Activated naive CD4-positive, alpha-beta T cell treated with anti-CD3 and anti-CD28 coated beads, Interleukin-2, amount 10 ng/mL, durations not matched to agents 7 days and 5 days (primary cell): ENCODE results near the gene PSMC3IP.

Experiments used
- CTCF ChIA-PET: fragments of 350-600 bp; sonication (Branson Sonifier 250); formaldehyde crosslinking; loops from one replicate; lab custom pipeline; 2021; ENCODE audit warnings: antibody characterized with exemption; lab: Charles Lee
- DNase-seq: peaks from one replicate; pipeline ENCODE4 v3.0.0-alpha.2; 2020
- H3K27ac Mint-ChIP-seq: one replicate; pipeline ENCODE4 v1.8.0; 2021; ENCODE audit warnings: mild to moderate bottlenecking, moderate library complexity, mixed read lengths
- H3K27me3 Mint-ChIP-seq: one replicate; pipeline ENCODE4 v1.8.0; 2021; ENCODE audit warnings: mild to moderate bottlenecking, mixed read lengths
- H3K36me3 Mint-ChIP-seq: one replicate; pipeline ENCODE4 v1.8.0; 2021; ENCODE audit warnings: mixed read lengths
- H3K4me1 Mint-ChIP-seq: one replicate; pipeline ENCODE4 v1.8.0; 2021; ENCODE audit warnings: mixed read lengths
- H3K4me3 Mint-ChIP-seq: one replicate; pipeline ENCODE4 v1.8.0; 2021; ENCODE audit warnings: mild to moderate bottlenecking, moderate library complexity, mixed read lengths
- H3K9me3 Mint-ChIP-seq: one replicate; pipeline ENCODE4 v1.8.0; 2021; ENCODE audit warnings: mixed read lengths

PSMC3IP gene

DNA sequence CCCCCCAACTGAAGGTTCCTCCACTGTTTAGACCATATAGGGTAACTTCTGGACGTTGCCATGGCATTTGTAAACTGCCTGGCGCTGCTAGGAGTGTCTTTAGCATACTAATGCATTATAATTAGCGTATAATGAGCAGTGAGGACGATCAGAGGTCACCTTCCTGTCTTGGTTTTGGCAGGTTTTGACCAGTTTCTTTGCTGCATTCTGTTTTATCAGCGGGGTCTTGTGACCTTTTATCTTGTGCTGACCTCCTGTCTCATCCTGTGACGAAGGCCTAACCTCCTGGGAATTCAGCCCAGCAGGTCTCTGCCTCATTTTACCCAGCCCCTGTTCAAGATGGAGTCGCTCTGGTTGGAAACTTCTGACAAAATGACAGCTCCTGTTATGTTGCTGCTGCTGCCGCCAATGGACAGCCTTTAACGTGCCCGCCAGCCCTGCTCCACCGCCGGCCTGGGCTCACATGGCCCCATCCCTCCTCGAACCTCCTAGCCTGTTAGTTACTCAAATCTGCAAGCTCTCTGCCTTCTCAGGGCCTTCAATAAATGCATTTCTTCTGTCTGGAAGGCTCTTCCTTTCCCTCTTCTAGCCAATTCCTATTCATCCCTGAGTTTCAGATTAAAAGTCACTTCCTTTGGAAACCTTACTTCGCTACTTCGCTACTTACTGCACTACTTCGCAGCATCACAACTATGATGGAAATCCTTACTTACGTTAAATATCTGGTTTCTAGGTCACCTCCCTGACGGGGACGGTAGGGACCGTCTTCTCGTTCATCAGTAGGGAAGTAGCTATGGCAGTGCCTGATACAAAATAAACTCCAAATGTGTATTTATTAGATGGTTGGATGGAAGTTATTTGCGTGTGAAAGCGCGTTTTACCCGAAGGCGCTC lies 42.1 kb downstream of the PSMC3IP start:
- H3K9me3 Mint-ChIP-seq = no peaks in the 10 kb centered on the region
- peaks cover 29% of the 10 kb centered on the region for H3K27me3 Mint-ChIP-seq
- H3K4me1 Mint-ChIP-seq = peaks cover 57% of the 10 kb centered on the region
- no peak for DNase-seq
- peaks cover 8% of the 10 kb centered on the region for H3K36me3 Mint-ChIP-seq
- CTCF ChIA-PET = interaction anchor here (0.7 to 1.4 kb wide), 3 partner anchors 8 to 112 kb away, joined by 3 to 6 read pairs (median 5); partner anchors contain the start of gene CAVIN1
- peak overlapping the region; percentile 84 for H3K27ac Mint-ChIP-seq
- peak overlapping the region; percentile 75 for H3K4me3 Mint-ChIP-seq

DNA sequence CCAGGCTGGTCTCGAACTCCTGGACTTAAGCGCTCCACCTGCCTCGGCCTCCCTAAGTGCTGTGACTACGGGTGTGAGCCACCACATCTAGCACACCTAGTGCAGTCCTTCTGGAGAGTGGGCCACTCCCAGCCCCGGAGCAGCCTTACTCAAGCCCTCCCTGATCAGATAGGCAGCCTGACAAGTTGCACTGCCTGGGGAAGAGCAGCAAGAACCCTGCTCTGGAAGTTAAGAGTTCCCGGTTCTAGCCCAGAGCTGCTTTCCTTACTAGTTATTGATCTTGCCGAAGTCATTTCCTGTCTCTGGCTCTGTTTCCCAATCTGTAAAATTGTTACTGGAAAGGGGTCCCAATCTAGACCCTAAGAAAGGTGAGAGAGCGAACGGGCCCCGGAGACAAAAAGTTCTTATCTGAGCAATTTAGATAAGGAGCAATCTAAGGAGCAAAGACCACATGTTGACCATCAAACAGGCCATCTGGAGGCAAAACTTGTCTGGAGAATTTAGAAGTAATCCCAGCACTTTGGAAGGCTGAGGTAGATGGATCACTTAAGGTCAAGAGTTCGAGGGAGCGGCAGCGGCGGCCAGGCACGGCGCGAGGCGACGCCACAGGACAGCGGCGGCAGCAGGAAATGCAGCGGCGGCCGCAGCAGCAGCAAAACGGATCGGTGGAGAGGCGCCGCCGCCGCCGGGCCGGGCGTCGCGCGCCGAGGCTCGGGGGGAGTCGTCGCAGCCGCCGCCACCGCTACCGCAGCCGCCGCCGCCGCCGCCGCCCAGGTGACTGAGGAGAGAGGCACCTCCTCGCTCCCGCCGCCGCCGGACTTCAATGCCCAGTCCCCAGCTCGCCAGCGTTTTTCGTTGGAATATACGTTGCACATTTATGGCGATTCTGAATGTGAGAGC lies 45.8 kb downstream of the PSMC3IP start:
- CTCF ChIA-PET = interaction anchor here (0.6 to 3.2 kb wide), 3 partner anchors 8 to 11 kb away, joined by 3 to 15 read pairs (median 3); no protein-coding TSS in a partner anchor
- Mint-ChIP-seq H3K9me3 (no peaks in the 10 kb centered on the region), H3K4me1 (peaks cover 54% of the 10 kb centered on the region), H3K27ac (peak overlapping the region; percentile 77), H3K36me3 (no peaks in the 10 kb centered on the region), H3K4me3 (peak overlapping the region; percentile 70), H3K27me3 (peaks cover 38% of the 10 kb centered on the region)
- DNase-seq = peak; percentile 65

DNA sequence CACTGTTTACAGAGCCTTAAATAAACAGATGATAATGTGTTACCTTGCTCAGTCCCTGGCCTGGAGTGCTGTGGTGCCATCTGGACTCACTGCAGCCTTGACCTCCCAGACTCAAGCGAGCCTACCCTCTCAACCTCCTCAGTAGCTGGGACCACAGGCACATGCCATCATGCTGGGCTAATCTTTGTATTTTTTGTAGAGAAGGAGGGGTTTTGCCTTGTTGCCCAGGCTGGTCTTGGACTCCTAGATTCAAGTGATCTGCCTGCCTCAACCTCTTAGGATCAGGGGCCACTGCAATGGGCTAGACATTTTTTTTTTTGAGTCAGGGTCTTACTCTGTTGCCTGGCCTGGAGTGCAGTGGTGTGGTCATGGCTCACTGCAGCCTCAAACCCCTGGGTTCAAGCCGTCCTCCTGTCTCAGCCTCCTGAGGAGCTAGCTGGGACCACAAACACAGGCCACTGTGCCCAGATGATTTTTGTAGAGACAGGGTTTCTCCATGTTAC lies 46.5 kb downstream of the PSMC3IP start:
- H3K9me3 Mint-ChIP-seq = no peaks in the 10 kb centered on the region
- H3K27me3 Mint-ChIP-seq = peaks cover 42% of the 10 kb centered on the region
- no peak for DNase-seq
- peak overlapping the region; percentile 33 for H3K27ac Mint-ChIP-seq
- peaks cover 53% of the 10 kb centered on the region for H3K4me1 Mint-ChIP-seq
- no peaks in the 10 kb centered on the region for H3K36me3 Mint-ChIP-seq
- CTCF ChIA-PET = interaction anchor here (0.6 to 3.2 kb wide), 7 partner anchors 9 to 217 kb away, joined by 3 to 15 read pairs (median 3); partner anchors contain the start of genes MLX and PSMC3IP
- peak overlapping the region; percentile 70 for H3K4me3 Mint-ChIP-seq

DNA sequence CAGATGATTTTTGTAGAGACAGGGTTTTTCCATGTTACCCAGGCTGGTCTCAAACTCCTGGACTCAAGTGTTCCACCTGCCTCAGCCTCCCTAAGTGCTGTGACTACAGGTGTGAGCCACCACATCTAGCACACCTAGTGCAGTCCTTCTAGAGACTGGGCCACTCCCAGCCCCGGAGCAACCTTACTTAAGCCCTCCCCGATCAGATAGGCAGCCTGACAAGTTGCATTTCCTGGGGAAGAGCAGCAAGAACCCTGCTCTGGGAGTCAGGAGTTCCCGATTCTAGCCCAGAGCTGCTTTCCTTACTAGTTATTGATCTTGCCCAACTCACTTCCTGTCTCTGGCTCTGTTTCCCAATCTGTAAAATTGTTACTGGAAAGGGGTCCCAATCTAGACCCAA lies 48.5 kb downstream of the PSMC3IP start:
- Mint-ChIP-seq H3K36me3 (no peaks in the 10 kb centered on the region), H3K4me3 (no peak overlapping the region), H3K9me3 (no peaks in the 10 kb centered on the region), H3K27ac (peak overlapping the region; percentile 49), H3K27me3 (peaks cover 36% of the 10 kb centered on the region), H3K4me1 (peaks cover 46% of the 10 kb centered on the region)
- CTCF ChIA-PET = interaction anchor here (0.7 to 1.2 kb wide), 2 partner anchors 12 to 800 kb away, joined by 3 read pairs; no protein-coding TSS in a partner anchor
- no peak for DNase-seq

DNA sequence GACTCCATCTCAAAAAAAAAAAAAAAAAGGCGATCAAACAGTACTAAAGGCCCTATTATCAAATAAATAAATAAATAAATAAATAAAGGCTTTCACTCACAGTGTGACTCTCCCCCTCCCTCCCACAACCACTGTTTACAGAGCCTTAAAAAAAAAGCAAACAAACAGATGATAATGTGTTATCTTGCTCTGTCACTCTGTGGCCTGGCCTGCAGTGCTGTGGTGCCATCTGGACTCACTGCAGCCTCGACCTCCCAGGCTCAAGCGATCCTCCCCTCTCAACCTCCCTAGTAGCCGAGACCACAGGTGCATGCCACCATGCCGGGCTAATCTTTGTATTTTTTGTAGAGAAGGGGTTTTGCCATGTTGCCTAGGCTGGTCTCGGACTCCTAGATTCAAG lies 49.6 kb downstream of the PSMC3IP start:
- Mint-ChIP-seq H3K4me1 (peaks cover 44% of the 10 kb centered on the region), H3K9me3 (no peaks in the 10 kb centered on the region), H3K27me3 (peaks cover 30% of the 10 kb centered on the region), H3K4me3 (no peak overlapping the region), H3K36me3 (no peaks in the 10 kb centered on the region), H3K27ac (peak overlapping the region; percentile 52)
- no peak for DNase-seq
- CTCF ChIA-PET = interaction anchor here (0.6 to 1.9 kb wide), 24 partner anchors 8 to 409 kb away, joined by 3 to 9 read pairs (median 4); partner anchors contain the start of genes CAVIN1 and NAGLU

DNA sequence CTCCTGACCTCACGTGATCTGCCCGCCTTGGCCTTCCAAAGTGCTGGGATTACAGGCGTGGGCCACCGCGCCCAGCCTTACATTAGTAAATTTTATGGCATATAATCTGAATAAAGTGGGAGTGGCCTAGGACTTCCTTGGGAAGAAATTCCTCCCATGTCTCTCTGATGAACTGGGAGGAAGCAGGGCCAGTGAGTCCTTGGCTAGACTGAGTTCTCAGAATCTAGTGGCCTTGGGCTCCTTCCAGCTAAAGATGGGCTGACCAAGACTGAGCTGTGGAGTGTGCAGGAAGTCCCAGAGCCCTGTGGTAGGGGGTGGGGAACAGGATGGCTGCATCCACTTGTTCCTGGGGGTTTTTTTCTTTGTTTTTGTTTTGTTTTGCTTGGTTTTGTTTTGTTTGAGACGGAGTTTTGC lies 51.5 kb downstream of the PSMC3IP start:
- CTCF ChIA-PET = interaction anchor here (1.0 to 1.4 kb wide), 2 partner anchors 120 to 304 kb away, joined by 3 to 4 read pairs; no protein-coding TSS in a partner anchor
- Mint-ChIP-seq H3K9me3 (no peaks in the 10 kb centered on the region), H3K27ac (no peak overlapping the region), H3K27me3 (peaks cover 34% of the 10 kb centered on the region), H3K4me1 (peaks cover 35% of the 10 kb centered on the region), H3K36me3 (no peaks in the 10 kb centered on the region), H3K4me3 (no peak overlapping the region)
- no peak for DNase-seq

DNA sequence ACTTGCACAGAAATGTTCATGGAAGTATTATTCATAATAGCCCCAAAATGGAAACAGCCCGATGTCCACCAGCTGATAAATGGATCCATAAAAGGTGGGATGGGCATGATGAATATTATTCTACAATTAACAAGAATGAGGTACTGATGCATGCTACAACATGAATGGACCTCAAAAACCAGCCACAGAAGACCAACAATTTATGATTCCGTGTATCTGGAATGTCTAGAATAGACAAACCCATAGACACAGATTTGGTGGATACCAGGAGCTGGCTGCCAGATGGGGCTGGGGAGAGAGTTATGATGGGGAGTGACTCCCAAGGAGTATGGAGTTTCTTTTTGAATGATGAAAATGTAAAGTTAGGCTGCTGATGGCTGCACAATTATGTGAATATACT lies 52.3 kb downstream of the PSMC3IP start:
- CTCF ChIA-PET = no interaction called here
- Mint-ChIP-seq H3K27me3 (peaks cover 41% of the 10 kb centered on the region), H3K9me3 (no peaks in the 10 kb centered on the region), H3K27ac (no peak overlapping the region), H3K4me1 (peaks cover 27% of the 10 kb centered on the region), H3K36me3 (no peaks in the 10 kb centered on the region), H3K4me3 (no peak overlapping the region)
- no peak for DNase-seq

DNA sequence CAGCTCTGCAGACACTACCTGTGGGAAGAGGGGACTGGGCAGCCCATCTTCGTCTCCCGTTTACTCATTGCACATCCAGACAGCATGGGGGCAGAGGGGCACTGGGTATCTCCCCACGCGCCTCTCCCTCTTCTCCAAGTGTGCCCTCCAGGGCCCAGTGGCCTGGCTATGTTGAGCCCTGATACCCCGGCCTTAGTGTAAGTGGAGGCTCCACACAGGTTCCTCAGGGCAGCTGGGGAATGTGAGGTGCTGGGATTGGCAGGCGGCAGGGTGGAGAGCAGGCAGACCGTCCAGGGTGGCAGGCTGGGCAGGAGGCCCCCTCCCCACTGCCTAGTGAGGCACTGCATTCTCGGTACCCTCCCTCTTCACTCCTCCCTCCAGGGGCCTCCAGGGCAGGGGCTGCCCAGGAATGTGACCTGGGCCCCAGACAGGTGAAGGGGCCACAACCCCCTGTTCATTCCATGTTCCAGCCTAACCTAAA lies 54.7 kb downstream of the PSMC3IP start:
- H3K27ac Mint-ChIP-seq = no peak overlapping the region
- peaks cover 57% of the 10 kb centered on the region for H3K27me3 Mint-ChIP-seq
- H3K9me3 Mint-ChIP-seq = no peaks in the 10 kb centered on the region
- CTCF ChIA-PET = interaction anchor here (1.2 kb wide), 1 partner anchor 108 kb away, joined by 3 read pairs; no protein-coding TSS in a partner anchor
- DNase-seq = no peak
- no peaks in the 10 kb centered on the region for H3K36me3 Mint-ChIP-seq
- no peak overlapping the region for H3K4me3 Mint-ChIP-seq
- H3K4me1 Mint-ChIP-seq = peaks cover 6% of the 10 kb centered on the region
